Lower lobe of right lung (tissue), 2 donors: ENCODE data around the gene GSG1. TPM values are rescaled to one million over a fixed set of nuclear protein-coding genes. Genes with fewer than 3 reads are reported as not detected.
A peak's percentile ranks its signal among the peaks of the same experiment; 100 is the strongest.

Source experiments
- ATAC-seq, 2 donors: fragments of 200-7000 bp; cut with Tn5 transposase; one replicate each; pipeline ENCODE4 v1.9.1; 2020 to 2022; ENCODE audit warnings: mild to moderate bottlenecking in 2 of 2, moderate library complexity in 2 of 2
- DNase-seq: peaks from one replicate; pipeline ENCODE4 v3.0.0-alpha.2; 2020
- H3K27ac ChIP-seq: fragments of 200-600 bp; one replicate; pipeline ENCODE4 v1.8.0; 2022
- H3K27me3 ChIP-seq: fragments of 200-600 bp; one replicate; pipeline ENCODE4 v1.8.0; 2022; ENCODE audit warnings: low read depth
- H3K36me3 ChIP-seq: fragments of 200-600 bp; one replicate; pipeline ENCODE4 v1.8.0; 2022; ENCODE audit warnings: mild to moderate bottlenecking
- H3K4me1 ChIP-seq: fragments of 200-600 bp; one replicate; pipeline ENCODE4 v1.8.0; 2022
- H3K4me3 ChIP-seq: fragments of 200-600 bp; one replicate; pipeline ENCODE4 v1.8.0; 2022; ENCODE audit warnings: mild to moderate bottlenecking
- H3K9me3 ChIP-seq: fragments of 200-600 bp; one replicate; pipeline ENCODE4 v1.8.0; 2022
- CTCF ChIP-seq: fragments of 200-600 bp; IDR thresholded peaks from one replicate; pipeline ENCODE4 v1.8.0; 2022; ENCODE audit warnings: antibody characterized with exemption, mild to moderate bottlenecking
- intact Hi-C: fragments of 100-400 bp; cut with DNase I; formaldehyde crosslinking; loops from one replicate; pipeline ENCODE4 v1.11.0; 2022
- total RNA-seq: library from RNA; stranded (reverse); fragmentation: NEBNext Ultra II Directional; extraction: Animal tissue kit (Norgen Biotek cat#: 25700); gene quantifications from one replicate; pipeline ENCODE4 v1.2.1, GENCODE V29; 2021
- donor health status: DM: no; HTN: yes; CAD: no; lungs with severe emphysema.

Gene GSG1
- total RNA-seq, 1 donor from 2014 or later = not detected

- peaks cover 11% of the 10 kb centered on the region for H3K4me1 ChIP-seq
- TF ChIP-seq CTCF = no peak
- no peak for DNase-seq
Measured at GRCh38 chr12:13120413-13120812, 16.9 kb upstream of the GSG1 start.

GRCh38 chr12:13119826-13120225 lies 16.4 kb upstream of the GSG1 start:
- DNase-seq (no peak), ATAC-seq (no peak)
- Histone ChIP-seq H3K9me3 (no peaks in the 10 kb centered on the region), H3K36me3 (no peaks in the 10 kb centered on the region), H3K4me1 (peaks cover 13% of the 10 kb centered on the region), H3K4me3 (no peak overlapping the region), H3K27me3 (no peaks in the 10 kb centered on the region), H3K27ac (no peak overlapping the region)
- no peak for TF ChIP-seq CTCF
- intact Hi-C loops = no loop called here

More at GRCh38 chr12:13120413-13120812, 16.9 kb upstream of the GSG1 start:
- no peak overlapping the region for H3K27ac ChIP-seq
- ATAC-seq = no peak
- no peaks in the 10 kb centered on the region for H3K27me3 ChIP-seq
- intact Hi-C loops = no loop called here
- no peaks in the 10 kb centered on the region for H3K9me3 ChIP-seq
- no peak overlapping the region for H3K4me3 ChIP-seq
- no peaks in the 10 kb centered on the region for H3K36me3 ChIP-seq

GRCh38 chr12:13117029-13117428 lies 13.6 kb upstream of the GSG1 start:
- no peaks in the 10 kb centered on the region for H3K27me3 ChIP-seq
- no peak overlapping the region for H3K4me3 ChIP-seq
- intact Hi-C loops = no loop called here
- DNase-seq = no peak
- no peaks in the 10 kb centered on the region for H3K9me3 ChIP-seq
- ATAC-seq = no peak
- H3K4me1 ChIP-seq = peaks cover 13% of the 10 kb centered on the region
- H3K36me3 ChIP-seq = no peaks in the 10 kb centered on the region
- no peak for TF ChIP-seq CTCF
- H3K27ac ChIP-seq = no peak overlapping the region

- DNase-seq = no peak
- no peak overlapping the region for H3K27ac ChIP-seq
- TF ChIP-seq CTCF = no peak
Measured at GRCh38 chr12:13116259-13116658, 12.8 kb upstream of the GSG1 start.

GRCh38 chr12:13114251-13115052 lies 11.0 kb upstream of the GSG1 start:
- intact Hi-C loops = no loop called here
- H3K27ac ChIP-seq = no peak overlapping the region
- no peaks in the 10 kb centered on the region for H3K27me3 ChIP-seq
- DNase-seq (no peak), ATAC-seq (peak; percentile 62 to 72)
- H3K4me1 ChIP-seq = peaks cover 11% of the 10 kb centered on the region
- H3K36me3 ChIP-seq = no peaks in the 10 kb centered on the region
- TF ChIP-seq CTCF = no peak
- H3K4me3 ChIP-seq = no peak overlapping the region
- no peaks in the 10 kb centered on the region for H3K9me3 ChIP-seq

More at GRCh38 chr12:13116259-13116658, 12.8 kb upstream of the GSG1 start:
- Histone ChIP-seq H3K36me3 (no peaks in the 10 kb centered on the region), H3K27me3 (no peaks in the 10 kb centered on the region), H3K4me3 (no peak overlapping the region), H3K4me1 (peaks cover 13% of the 10 kb centered on the region), H3K9me3 (no peaks in the 10 kb centered on the region)
- ATAC-seq = peak in 1 of 2 donors; percentile 10
- intact Hi-C loops = no loop called here
